ENCODE data around the gene ELMO3. TPM values are rescaled to one million over a fixed set of nuclear protein-coding genes. Genes with fewer than 3 reads are reported as not detected.
A peak's percentile ranks its signal among the peaks of the same experiment; 100 is the strongest.

The ELMO3 gene
- total and polyA plus RNA-seq, 2 of the 13 experiments (the other 11 are each of a cell fraction or from before 2014, with no cell fraction given) = 2.6 to 4.0 TPM

DNA sequence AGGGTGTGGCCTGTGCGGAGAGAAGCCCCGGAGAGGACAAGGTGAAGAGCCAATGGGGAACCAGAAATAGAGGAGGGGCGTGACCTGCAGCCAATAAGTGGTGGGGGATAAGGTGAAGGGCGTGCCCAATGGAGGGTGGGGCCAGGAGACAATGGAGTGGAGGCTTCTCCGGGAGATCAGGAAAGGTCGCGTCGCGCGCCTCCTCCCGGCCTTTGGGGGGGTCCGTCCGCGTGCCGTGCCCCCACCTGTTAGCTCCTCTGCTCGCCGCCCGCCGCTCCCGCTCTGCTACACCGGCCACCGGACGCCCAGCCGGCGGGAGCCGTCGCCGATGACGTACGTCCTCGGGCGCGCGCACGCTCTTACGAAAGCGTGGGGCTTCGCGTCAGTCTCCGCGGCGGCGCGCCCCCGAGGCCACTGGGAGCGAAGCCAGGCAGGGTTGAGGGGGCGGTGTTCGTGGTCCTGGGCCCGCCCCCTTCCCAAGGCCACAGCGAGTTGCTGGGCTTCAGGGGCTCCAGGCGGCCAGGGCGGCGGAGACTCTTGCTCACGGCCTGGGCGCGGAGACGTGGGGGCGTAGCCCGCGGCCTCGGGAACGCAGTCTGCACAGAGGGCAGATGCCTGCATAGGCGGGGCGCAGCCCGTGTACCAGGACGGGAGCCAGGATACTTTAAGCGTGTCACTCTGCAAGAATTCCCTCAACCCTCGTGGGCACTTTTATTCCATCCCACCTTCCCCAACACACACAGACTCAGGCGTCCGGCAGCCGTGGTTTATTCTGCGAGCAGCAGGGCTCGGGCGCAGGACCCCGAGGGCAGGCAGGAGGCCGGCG lies 15.1 kb upstream of the ELMO3 start, which contains the start of gene MATCAP1 (continued):
- no peak for TF ChIP-seq TCF7 (IDR thresholded peaks at IDR 0.05; ENCODE audit: low read depth)
- TF ChIP-seq, protein P1, sequence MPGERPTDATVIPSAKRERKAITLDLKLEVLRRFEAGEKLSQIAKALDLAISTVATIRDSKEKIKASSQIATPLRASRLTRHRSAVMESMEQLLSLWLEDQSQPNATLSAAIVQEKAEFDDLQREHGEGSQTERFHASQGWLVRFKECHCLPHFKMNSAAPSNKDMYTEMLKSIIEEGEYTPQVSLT (CRISPR knock-in tag; IDR thresholded peaks at IDR 0.05; ENCODE audit: borderline replicate concordance, low read depth) = no peak
- TF ChIP-seq TMF1 (CRISPR knock-in tag; IDR thresholded peaks at IDR 0.05; ENCODE audit: low read depth) = peak; percentile 88
- TF ChIP-seq, protein P2, sequence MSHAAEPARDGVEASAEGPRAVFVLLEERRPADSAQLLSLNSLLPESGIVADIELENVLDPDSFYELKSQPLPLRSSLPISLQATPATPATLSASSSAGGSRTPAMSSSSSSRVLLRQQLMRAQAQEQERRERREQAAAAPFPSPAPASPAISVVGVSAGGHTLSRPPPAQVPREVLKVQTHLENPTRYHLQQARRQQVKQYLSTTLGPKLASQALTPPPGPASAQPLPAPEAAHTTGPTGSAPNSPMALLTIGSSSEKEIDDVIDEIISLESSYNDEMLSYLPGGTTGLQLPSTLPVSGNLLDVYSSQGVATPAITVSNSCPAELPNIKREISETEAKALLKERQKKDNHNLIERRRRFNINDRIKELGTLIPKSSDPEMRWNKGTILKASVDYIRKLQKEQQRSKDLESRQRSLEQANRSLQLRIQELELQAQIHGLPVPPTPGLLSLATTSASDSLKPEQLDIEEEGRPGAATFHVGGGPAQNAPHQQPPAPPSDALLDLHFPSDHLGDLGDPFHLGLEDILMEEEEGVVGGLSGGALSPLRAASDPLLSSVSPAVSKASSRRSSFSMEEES (CRISPR knock-in tag; IDR thresholded peaks at IDR 0.05) = 0 out of 2 replicates have a peak, but pooled peaks have one; percentile 23
- TF ChIP-seq, protein P3, sequence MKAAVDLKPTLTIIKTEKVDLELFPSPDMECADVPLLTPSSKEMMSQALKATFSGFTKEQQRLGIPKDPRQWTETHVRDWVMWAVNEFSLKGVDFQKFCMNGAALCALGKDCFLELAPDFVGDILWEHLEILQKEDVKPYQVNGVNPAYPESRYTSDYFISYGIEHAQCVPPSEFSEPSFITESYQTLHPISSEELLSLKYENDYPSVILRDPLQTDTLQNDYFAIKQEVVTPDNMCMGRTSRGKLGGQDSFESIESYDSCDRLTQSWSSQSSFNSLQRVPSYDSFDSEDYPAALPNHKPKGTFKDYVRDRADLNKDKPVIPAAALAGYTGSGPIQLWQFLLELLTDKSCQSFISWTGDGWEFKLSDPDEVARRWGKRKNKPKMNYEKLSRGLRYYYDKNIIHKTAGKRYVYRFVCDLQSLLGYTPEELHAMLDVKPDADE (CRISPR knock-in tag; IDR thresholded peaks at IDR 0.05) = no peak
- TF ChIP-seq, protein P4, sequence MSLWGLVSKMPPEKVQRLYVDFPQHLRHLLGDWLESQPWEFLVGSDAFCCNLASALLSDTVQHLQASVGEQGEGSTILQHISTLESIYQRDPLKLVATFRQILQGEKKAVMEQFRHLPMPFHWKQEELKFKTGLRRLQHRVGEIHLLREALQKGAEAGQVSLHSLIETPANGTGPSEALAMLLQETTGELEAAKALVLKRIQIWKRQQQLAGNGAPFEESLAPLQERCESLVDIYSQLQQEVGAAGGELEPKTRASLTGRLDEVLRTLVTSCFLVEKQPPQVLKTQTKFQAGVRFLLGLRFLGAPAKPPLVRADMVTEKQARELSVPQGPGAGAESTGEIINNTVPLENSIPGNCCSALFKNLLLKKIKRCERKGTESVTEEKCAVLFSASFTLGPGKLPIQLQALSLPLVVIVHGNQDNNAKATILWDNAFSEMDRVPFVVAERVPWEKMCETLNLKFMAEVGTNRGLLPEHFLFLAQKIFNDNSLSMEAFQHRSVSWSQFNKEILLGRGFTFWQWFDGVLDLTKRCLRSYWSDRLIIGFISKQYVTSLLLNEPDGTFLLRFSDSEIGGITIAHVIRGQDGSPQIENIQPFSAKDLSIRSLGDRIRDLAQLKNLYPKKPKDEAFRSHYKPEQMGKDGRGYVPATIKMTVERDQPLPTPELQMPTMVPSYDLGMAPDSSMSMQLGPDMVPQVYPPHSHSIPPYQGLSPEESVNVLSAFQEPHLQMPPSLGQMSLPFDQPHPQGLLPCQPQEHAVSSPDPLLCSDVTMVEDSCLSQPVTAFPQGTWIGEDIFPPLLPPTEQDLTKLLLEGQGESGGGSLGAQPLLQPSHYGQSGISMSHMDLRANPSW (CRISPR knock-in tag; IDR thresholded peaks at IDR 0.05; ENCODE audit: borderline replicate concordance) = peak; percentile 87; the same call in 1 of the 2 replicates
- no peak for TF ChIP-seq MED13 (CRISPR knock-in tag; IDR thresholded peaks at IDR 0.05)
- TF ChIP-seq, protein P5, sequence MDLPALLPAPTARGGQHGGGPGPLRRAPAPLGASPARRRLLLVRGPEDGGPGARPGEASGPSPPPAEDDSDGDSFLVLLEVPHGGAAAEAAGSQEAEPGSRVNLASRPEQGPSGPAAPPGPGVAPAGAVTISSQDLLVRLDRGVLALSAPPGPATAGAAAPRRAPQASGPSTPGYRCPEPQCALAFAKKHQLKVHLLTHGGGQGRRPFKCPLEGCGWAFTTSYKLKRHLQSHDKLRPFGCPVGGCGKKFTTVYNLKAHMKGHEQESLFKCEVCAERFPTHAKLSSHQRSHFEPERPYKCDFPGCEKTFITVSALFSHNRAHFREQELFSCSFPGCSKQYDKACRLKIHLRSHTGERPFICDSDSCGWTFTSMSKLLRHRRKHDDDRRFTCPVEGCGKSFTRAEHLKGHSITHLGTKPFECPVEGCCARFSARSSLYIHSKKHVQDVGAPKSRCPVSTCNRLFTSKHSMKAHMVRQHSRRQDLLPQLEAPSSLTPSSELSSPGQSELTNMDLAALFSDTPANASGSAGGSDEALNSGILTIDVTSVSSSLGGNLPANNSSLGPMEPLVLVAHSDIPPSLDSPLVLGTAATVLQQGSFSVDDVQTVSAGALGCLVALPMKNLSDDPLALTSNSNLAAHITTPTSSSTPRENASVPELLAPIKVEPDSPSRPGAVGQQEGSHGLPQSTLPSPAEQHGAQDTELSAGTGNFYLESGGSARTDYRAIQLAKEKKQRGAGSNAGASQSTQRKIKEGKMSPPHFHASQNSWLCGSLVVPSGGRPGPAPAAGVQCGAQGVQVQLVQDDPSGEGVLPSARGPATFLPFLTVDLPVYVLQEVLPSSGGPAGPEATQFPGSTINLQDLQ (CRISPR knock-in tag; IDR thresholded peaks at IDR 0.05) = no peak
- TF ChIP-seq POGZ (CRISPR knock-in tag; IDR thresholded peaks at IDR 0.05) = peak; percentile 34
- TF ChIP-seq THAP11 (CRISPR knock-in tag; IDR thresholded peaks at IDR 0.05) = peak; percentile 90
- no peak; the same call in 1 of the 2 replicates for TF ChIP-seq ZNF430 (CRISPR knock-in tag; IDR thresholded peaks at IDR 0.05)
- TF ChIP-seq ELF3 (CRISPR knock-in tag; IDR thresholded peaks at IDR 0.05) = 0 out of 2 replicates have a peak, but pooled peaks have one; percentile 11
- no peak for TF ChIP-seq ELF4 (CRISPR knock-in tag; IDR thresholded peaks at IDR 0.05; ENCODE audit: borderline replicate concordance)
- no peak for TF ChIP-seq STAT5B (CRISPR knock-in tag; IDR thresholded peaks at IDR 0.05)
- TF ChIP-seq ZKSCAN1 (IDR thresholded peaks at IDR 0.05; ENCODE audit: low read length) = no peak
- TF ChIP-seq, protein P6, sequence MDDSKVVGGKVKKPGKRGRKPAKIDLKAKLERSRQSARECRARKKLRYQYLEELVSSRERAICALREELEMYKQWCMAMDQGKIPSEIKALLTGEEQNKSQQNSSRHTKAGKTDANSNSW (CRISPR knock-in tag; IDR thresholded peaks at IDR 0.05; ENCODE audit: borderline replicate concordance) = peak; percentile 93; the same call in 1 of the 2 replicates
- TF ChIP-seq KDM1A (CRISPR knock-in tag; IDR thresholded peaks at IDR 0.05) = 0 out of 2 replicates have a peak, but pooled peaks have one; percentile 38
- peak; percentile 86; the same call in 1 of the 2 replicates for TF ChIP-seq KDM5A (IDR thresholded peaks at IDR 0.05; ENCODE audit: borderline replicate concordance, low read length)
- TF ChIP-seq IRF2 (CRISPR knock-in tag; IDR thresholded peaks at IDR 0.05) = peak; percentile 85; the same call in 1 of the 2 replicates
- 0 out of 2 replicates have a peak, but pooled peaks have one; percentile 84 for TF ChIP-seq ZNF678 (CRISPR knock-in tag; IDR thresholded peaks at IDR 0.05)

Measured in HepG2 (cell line).